NCI-H526 (cell line): ENCODE data around the gene TBX22.
"Not testable (repeated sequence)": the region's sequence is repeated elsewhere in the genome, so short reads cannot be mapped to it uniquely, and the experiment has no call there.

Experiments used
- DNase-seq, 2 experiments: peaks; one replicate each; lab custom pipeline; 2025; lab: John Stamatoyannopoulos, UW

The TBX22 gene

GRCh38 chrX:80014141-80014940 lies at the start of gene TBX22:
Gene TBX22 (plus strand): TSS chrX:80014753. CDS start chrX:80022270, 7,517 bp downstream.
- no peak for DNase-seq

DNA sequence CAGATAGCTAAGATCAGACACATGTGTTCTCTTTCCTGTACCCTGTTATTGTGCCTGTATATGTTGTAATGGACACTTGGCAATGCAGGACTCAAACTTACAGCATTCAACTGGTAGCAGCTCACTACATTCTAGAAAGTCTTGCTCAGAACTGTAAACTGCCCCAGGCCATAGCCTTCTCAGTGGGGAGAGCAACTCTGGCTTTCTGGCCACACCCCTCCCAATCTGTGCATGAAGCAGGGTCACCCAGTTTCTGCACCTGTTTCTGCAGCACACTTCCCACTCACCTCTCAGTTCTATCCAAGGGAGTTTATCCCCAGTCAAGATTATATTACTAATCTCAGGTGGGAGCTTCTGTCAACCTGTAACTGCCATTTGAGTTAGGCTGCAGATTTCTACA lies 38.9 kb upstream of the TBX22 start:
- no peak for DNase-seq

- DNase-seq: no peak
Measured at GRCh38 chrX:80004458-80004857, 10.1 kb upstream of the TBX22 start.

DNA sequence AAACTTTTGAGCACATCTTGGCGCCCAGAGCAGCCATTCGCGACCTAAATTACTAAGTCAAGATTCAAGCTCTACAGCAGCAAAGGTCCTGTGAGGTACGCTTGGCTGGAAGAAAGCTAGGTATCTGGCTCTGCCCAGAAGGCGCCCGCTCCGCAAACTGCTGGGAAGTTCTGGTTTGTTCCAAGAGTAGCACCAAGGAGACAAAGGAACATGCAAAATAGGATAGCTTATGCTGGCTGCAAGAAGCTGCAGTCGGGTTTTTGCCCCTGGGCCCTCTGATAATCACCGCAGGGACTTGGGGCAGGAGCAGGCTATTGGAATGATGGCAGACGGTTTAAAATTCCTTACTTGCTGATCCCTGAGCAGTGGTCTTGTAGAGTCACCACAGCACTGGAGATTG lies 3.0 kb upstream of the TBX22 start:
- DNase-seq: no peak

DNA sequence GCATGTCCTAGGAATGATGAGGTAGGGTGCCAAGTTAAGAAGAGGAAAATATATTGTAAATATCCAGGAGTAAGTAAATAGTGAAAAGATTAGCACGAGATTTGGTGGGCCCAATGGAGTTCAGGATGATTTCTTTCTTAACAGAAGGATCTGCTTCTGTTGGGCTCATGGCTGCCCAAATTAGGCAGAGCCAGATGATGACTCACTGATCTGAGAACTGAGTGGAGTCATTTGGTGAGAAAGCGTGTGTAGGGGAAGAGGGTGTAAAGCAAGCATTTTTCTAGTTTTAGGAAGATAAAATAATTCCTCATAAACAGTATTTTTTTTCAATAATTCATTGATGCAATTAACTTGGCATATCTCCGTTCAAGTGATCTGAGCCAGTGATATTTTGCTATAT lies 1.6 kb downstream of the TBX22 start:
- no peak for DNase-seq

- no peak for DNase-seq
Measured at GRCh38 chrX:80021621-80022020, 7.1 kb downstream of the TBX22 start.

DNA sequence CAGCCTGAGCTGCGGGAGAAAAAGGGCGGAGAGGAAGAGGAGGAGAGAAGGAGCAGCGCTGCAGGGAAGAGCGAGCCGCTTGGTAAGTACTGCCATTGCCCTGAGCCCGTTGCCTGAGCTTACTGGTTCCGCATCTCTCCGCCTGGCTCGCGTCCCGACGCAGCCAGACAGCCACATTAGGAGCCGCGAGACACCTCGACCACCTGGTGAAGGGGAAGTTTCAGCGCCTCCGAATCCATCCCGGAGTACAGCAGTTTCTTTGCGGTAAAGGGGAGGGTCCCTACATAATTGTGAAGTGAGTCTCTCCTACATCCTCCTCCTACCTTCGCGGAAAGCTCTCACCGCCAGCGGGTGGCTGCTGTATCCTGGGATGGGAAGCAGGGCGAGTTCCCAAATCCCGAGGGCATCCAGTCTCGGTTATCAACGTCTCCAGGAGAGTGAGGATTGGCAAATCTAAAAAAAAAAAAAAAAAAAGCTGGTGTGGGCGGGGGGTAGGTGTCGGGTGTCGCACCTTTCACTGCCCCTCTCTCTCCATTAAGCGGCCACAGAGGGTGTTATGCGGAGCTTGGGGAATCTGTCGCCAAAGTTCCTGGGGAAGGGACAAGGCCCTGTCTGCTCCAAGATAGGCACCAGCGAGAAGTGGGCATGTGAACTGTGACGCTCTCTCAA lies 7.9 kb downstream of the TBX22 start:
- no peak for DNase-seq

GRCh38 chrX:80026116-80026515 lies 11.6 kb downstream of the TBX22 start:
- no peak for DNase-seq

DNA sequence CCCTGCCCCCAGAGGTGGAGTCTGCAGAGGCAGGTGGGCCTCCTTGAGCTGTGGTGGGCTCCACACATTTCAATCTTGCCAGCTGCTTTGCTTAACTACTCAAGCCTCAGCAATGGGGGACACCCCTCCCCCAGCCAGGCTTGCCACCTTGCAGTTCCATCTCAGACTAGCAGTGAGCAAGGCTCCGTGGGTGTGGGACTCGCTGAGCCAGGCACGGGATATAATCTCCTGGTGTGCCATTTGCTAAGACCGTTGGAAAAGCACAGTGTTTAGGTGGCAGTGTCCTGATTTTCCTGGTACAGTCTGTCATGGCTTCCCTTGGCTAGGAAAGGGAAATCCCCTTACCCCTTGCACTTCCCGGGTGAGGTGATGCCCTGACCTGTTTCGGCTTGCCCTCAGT lies 51.6 kb downstream of the TBX22 start:
- DNase-seq: not testable (repeated sequence)

- DNase-seq: not testable (repeated sequence)
Measured at GRCh38 chrX:80075625-80076024, 61.1 kb downstream of the TBX22 start.
